ENCODE results near the gene SORBS1. TPM values are rescaled to one million over a fixed set of nuclear protein-coding genes. Genes with fewer than 3 reads are reported as not detected.

The SORBS1 gene
- total RNA-seq, 1 experiment from 2014 or later: 0.56 TPM

DNA sequence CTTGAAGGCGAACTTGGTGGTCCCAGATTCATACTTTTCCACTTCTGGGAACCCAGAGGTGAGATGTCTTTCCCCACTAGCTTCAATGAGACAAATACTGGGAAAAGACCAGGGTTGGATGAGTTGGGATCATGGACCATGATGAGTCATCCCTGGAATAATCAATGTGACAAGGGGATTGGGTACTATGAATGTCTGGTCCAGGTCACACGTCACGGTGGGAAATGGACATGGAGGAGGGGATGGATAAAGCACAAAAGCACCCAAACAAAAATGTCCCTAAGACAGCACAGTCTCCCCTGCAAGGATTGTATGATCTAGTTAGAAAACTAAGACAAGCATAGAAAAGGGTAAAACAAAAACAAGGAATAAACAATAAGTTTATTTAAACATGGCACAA, 12.4 kb upstream of the SORBS1 start:
- Histone ChIP-seq H3K27ac (ENCODE audit: low read depth, low read length, poor library complexity, severe bottlenecking) (no peak overlapping the region), H3K27me3 (replicated peaks; ENCODE audit: insufficient read depth, low read depth, low read length, poor library complexity) (peaks cover 91% of the 10 kb centered on the region), H3K4me3 (ENCODE audit: low read depth, low read length, poor library complexity, severe bottlenecking) (no peak overlapping the region), H3K9me3 (ENCODE audit: low read depth, low read length, poor library complexity, severe bottlenecking) (no peaks in the 10 kb centered on the region), H3K36me3 (ENCODE audit: insufficient read depth, low read length, poor library complexity, severe bottlenecking) (no peaks in the 10 kb centered on the region), H3K4me1 (ENCODE audit: insufficient read depth, low read length, poor library complexity, severe bottlenecking) (no peaks in the 10 kb centered on the region)
- POLR2A ChIA-PET (ENCODE audit: low non-redundant PET): no interaction called here
- TF ChIP-seq EZH2 (IDR thresholded peaks at IDR 0.05; ENCODE audit: borderline replicate concordance, low read depth, low read length, poor library complexity, severe bottlenecking) (no peak), CTCF (conservative IDR thresholded peaks at IDR 0.05; ENCODE audit: low read depth, low read length) (no peak)
- BruUV-seq (replicated peaks): no TSS peak
- intact Hi-C loops (cut with micrococcal nuclease; ENCODE audit: unreplicated experiment): no loop called here
- CTCF ChIA-PET: no interaction called here
- DNase-seq (ENCODE audit: low spot score): no peak

DNA sequence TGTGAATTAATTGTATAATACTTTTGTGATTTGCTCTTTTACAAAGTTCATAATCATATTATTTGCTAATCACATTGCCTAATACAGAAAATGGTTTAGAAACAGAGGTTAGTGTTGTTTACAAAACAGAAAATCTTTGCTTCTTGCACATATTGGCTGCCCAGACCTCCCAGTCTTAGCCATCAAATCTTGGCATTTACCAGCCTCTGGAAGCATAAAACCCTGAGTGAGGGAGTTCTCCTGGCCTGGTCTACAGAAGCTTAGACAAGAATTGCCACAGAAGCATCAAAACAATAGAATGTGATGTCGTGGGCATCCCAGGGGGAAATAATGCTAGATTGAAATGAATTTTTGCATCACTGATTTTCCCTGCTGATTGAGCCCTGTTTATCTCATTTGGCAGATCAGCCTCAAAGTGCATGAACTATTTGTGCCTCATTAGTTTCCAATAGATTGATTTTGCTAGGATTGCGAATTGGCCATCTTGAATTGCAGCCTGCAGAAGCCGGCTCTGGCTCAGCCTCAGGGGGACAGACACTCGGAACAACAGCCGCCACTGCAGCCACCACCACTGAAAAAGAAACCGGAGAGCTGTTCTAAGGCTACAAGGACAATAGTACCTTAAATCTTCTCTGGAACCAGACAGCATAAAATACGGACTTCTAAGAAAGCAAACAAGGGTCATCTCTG, 11.1 kb upstream of the SORBS1 start:
- POLR2A ChIA-PET (ENCODE audit: low non-redundant PET): no interaction called here
- TF ChIP-seq EZH2 (IDR thresholded peaks at IDR 0.05; ENCODE audit: borderline replicate concordance, low read depth, low read length, poor library complexity, severe bottlenecking) (no peak), CTCF (conservative IDR thresholded peaks at IDR 0.05; ENCODE audit: low read depth, low read length) (no peak)
- CTCF ChIA-PET: no interaction called here
- no TSS peak for BruUV-seq (replicated peaks)
- no peak overlapping the region for H3K4me3 ChIP-seq (ENCODE audit: low read depth, low read length, poor library complexity, severe bottlenecking)
- no peaks in the 10 kb centered on the region for H3K4me1 ChIP-seq (ENCODE audit: insufficient read depth, low read length, poor library complexity, severe bottlenecking)
- intact Hi-C loops (cut with micrococcal nuclease; ENCODE audit: unreplicated experiment): no loop called here
- no peak overlapping the region for H3K27ac ChIP-seq (ENCODE audit: low read depth, low read length, poor library complexity, severe bottlenecking)
- peaks cover 88% of the 10 kb centered on the region for H3K27me3 ChIP-seq (replicated peaks; ENCODE audit: insufficient read depth, low read depth, low read length, poor library complexity)
- H3K9me3 ChIP-seq (ENCODE audit: low read depth, low read length, poor library complexity, severe bottlenecking): no peaks in the 10 kb centered on the region
- DNase-seq (ENCODE audit: low spot score): no peak
- H3K36me3 ChIP-seq (ENCODE audit: insufficient read depth, low read length, poor library complexity, severe bottlenecking): no peaks in the 10 kb centered on the region

GRCh38 chr10:95571390-95571789, 10.2 kb upstream of the SORBS1 start:
- Histone ChIP-seq H3K9me3 (ENCODE audit: low read depth, low read length, poor library complexity, severe bottlenecking) (no peaks in the 10 kb centered on the region), H3K4me1 (ENCODE audit: insufficient read depth, low read length, poor library complexity, severe bottlenecking) (no peaks in the 10 kb centered on the region), H3K27me3 (replicated peaks; ENCODE audit: insufficient read depth, low read depth, low read length, poor library complexity) (peaks cover 94% of the 10 kb centered on the region), H3K36me3 (ENCODE audit: insufficient read depth, low read length, poor library complexity, severe bottlenecking) (no peaks in the 10 kb centered on the region), H3K4me3 (ENCODE audit: low read depth, low read length, poor library complexity, severe bottlenecking) (no peak overlapping the region), H3K27ac (ENCODE audit: low read depth, low read length, poor library complexity, severe bottlenecking) (no peak overlapping the region)
- intact Hi-C loops (cut with micrococcal nuclease; ENCODE audit: unreplicated experiment): no loop called here
- POLR2A ChIA-PET (ENCODE audit: low non-redundant PET): no interaction called here
- CTCF ChIA-PET: no interaction called here
- BruUV-seq (replicated peaks): no TSS peak
- TF ChIP-seq CTCF (conservative IDR thresholded peaks at IDR 0.05; ENCODE audit: low read depth, low read length): no peak
- no peak for TF ChIP-seq EZH2 (IDR thresholded peaks at IDR 0.05; ENCODE audit: borderline replicate concordance, low read depth, low read length, poor library complexity, severe bottlenecking)
- DNase-seq (ENCODE audit: low spot score): no peak

Measured in A673 (cell line).